H7 (cell line): ENCODE measurements around the gene NCOA3. TPM values are rescaled to one million over a fixed set of nuclear protein-coding genes. Genes with fewer than 3 reads are reported as not detected.

Experiments used
- DNase-seq: peaks from one replicate; pipeline ENCODE4 v3.0.0; 2012
- H3K27me3 ChIP-seq: 2 replicates; pipeline ENCODE4 v1.6.0; 2011; ENCODE audit warnings: mild to moderate bottlenecking, low read length; ENCODE audit not compliant: control insufficient read depth, insufficient read depth
- H3K36me3 ChIP-seq: replicated peaks from 2 replicates; pipeline ENCODE4 v1.5.1; 2011; ENCODE audit warnings: low read length; ENCODE audit not compliant: control insufficient read depth, insufficient read depth
- H3K4me3 ChIP-seq: 2 replicates; pipeline ENCODE4 v1.5.1; 2011; ENCODE audit warnings: low read depth, mild to moderate bottlenecking, control low read depth, low read length, moderate library complexity; ENCODE audit not compliant: insufficient read depth
- total RNA-seq: library from RNA; depleted of rRNA; stranded (reverse); fragments of >200 nt; shearing (Covaris generic); gene quantifications from 2 replicates; pipeline ENCODE4 v1.2.3, GENCODE V29; 2014

Gene NCOA3
- total RNA-seq, 1 experiment from 2014 or later, result 10.1 TPM

GRCh38 chr20:47684306-47685080 is 182.8 kb downstream of the NCOA3 start:
- no peaks in the 10 kb centered on the region; the same call in 1 of the 2 replicates for H3K36me3 ChIP-seq
- no peak overlapping the region for H3K4me3 ChIP-seq
- DNase-seq, result no peak
- H3K27me3 ChIP-seq, result no peaks in the 10 kb centered on the region

GRCh38 chr20:47686545-47686944 is 184.9 kb downstream of the NCOA3 start:
- H3K4me3 ChIP-seq, result no peak overlapping the region
- H3K27me3 ChIP-seq, result no peaks in the 10 kb centered on the region
- no peak for DNase-seq
- no peaks in the 10 kb centered on the region; the same call in 1 of the 2 replicates for H3K36me3 ChIP-seq

GRCh38 chr20:47687095-47687987 is 185.7 kb downstream of the NCOA3 start:
- H3K4me3 ChIP-seq, result no peak overlapping the region
- no peak for DNase-seq
- H3K36me3 ChIP-seq, result no peaks in the 10 kb centered on the region; the same call in 1 of the 2 replicates
- no peaks in the 10 kb centered on the region for H3K27me3 ChIP-seq

- Histone ChIP-seq H3K4me3 (no peak overlapping the region), H3K36me3 (no peaks in the 10 kb centered on the region), H3K27me3 (no peaks in the 10 kb centered on the region)
- DNase-seq, result peak; percentile 82
Measured at GRCh38 chr20:47688385-47689381, 187.0 kb downstream of the NCOA3 start.

GRCh38 chr20:47689731-47690130 is 188.0 kb downstream of the NCOA3 start:
- Histone ChIP-seq H3K36me3 (no peaks in the 10 kb centered on the region), H3K27me3 (no peaks in the 10 kb centered on the region), H3K4me3 (no peak overlapping the region)
- no peak for DNase-seq

GRCh38 chr20:47691625-47692024 is 189.9 kb downstream of the NCOA3 start:
- H3K4me3 ChIP-seq, result no peak overlapping the region
- no peaks in the 10 kb centered on the region for H3K27me3 ChIP-seq
- no peaks in the 10 kb centered on the region for H3K36me3 ChIP-seq
- DNase-seq, result no peak

- Histone ChIP-seq H3K4me3 (no peak overlapping the region), H3K36me3 (no peaks in the 10 kb centered on the region), H3K27me3 (no peaks in the 10 kb centered on the region)
- DNase-seq, result no peak
Measured at GRCh38 chr20:47694021-47694818, 192.5 kb downstream of the NCOA3 start.

- Histone ChIP-seq H3K27me3 (no peaks in the 10 kb centered on the region), H3K36me3 (no peaks in the 10 kb centered on the region; the same call in 1 of the 2 replicates), H3K4me3 (no peak overlapping the region)
- no peak for DNase-seq
Measured at GRCh38 chr20:47696856-47697255, 195.2 kb downstream of the NCOA3 start.

- no peak for DNase-seq
- H3K27me3 ChIP-seq, result no peaks in the 10 kb centered on the region
- H3K36me3 ChIP-seq, result no peaks in the 10 kb centered on the region; the same call in 1 of the 2 replicates
- H3K4me3 ChIP-seq, result no peak overlapping the region
Measured at GRCh38 chr20:47698142-47698541, 196.5 kb downstream of the NCOA3 start.

- no peaks in the 10 kb centered on the region for H3K27me3 ChIP-seq
- H3K4me3 ChIP-seq, result no peak overlapping the region
- H3K36me3 ChIP-seq, result no peaks in the 10 kb centered on the region; the same call in 1 of the 2 replicates
- no peak for DNase-seq
Measured at GRCh38 chr20:47699818-47700217, 198.1 kb downstream of the NCOA3 start.

- H3K36me3 ChIP-seq, result no peaks in the 10 kb centered on the region; the same call in 1 of the 2 replicates
- no peak overlapping the region for H3K4me3 ChIP-seq
- H3K27me3 ChIP-seq, result no peaks in the 10 kb centered on the region
- DNase-seq, result no peak
Measured at GRCh38 chr20:47700327-47700726, 198.6 kb downstream of the NCOA3 start.

GRCh38 chr20:47701612-47702011 is 199.9 kb downstream of the NCOA3 start:
- DNase-seq, result no peak
- Histone ChIP-seq H3K4me3 (no peak overlapping the region), H3K27me3 (no peaks in the 10 kb centered on the region), H3K36me3 (no peaks in the 10 kb centered on the region; the same call in 1 of the 2 replicates)

- no peak for DNase-seq
- Histone ChIP-seq H3K4me3 (no peak overlapping the region), H3K27me3 (no peaks in the 10 kb centered on the region), H3K36me3 (no peaks in the 10 kb centered on the region; the same call in 1 of the 2 replicates)
Measured at GRCh38 chr20:47703748-47704147, 202.1 kb downstream of the NCOA3 start.
